HG02973 (cell line): ENCODE measurements around the gene C1QTNF12.

Source experiments
- ATAC-seq: cut with Tn5 transposase; IDR thresholded peaks from one replicate; pipeline ENCODE4 v1.9.1; 2021; ENCODE audit warnings: moderate library complexity; ENCODE audit not compliant: unreplicated experiment

The C1QTNF12 gene

GRCh38 chr1:1229770-1230169 lies 16.8 kb downstream of the C1QTNF12 start:
- ATAC-seq: no peak

GRCh38 chr1:1228596-1229321 lies 17.8 kb downstream of the C1QTNF12 start:
- no peak for ATAC-seq

DNA sequence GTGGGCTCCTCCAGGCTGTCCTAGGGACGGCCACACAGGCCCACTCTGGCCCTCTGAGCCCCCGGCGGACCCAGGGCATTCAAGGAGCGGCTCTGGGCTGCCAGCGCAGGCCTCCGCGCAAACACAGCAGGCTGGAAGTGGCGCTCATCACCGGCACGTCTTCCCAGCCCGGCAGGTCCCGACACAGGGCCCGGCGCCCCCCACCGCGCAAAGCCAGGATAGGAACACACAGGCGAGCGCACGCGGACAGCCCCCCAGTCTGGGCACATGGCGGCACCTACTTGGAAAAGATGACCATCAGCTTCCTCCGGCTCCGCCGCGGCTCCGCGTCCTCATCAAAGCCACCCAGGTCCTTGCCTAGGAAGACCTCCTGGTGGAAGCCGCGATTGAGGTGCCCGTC lies 18.3 kb downstream of the C1QTNF12 start:
- ATAC-seq: no peak

DNA sequence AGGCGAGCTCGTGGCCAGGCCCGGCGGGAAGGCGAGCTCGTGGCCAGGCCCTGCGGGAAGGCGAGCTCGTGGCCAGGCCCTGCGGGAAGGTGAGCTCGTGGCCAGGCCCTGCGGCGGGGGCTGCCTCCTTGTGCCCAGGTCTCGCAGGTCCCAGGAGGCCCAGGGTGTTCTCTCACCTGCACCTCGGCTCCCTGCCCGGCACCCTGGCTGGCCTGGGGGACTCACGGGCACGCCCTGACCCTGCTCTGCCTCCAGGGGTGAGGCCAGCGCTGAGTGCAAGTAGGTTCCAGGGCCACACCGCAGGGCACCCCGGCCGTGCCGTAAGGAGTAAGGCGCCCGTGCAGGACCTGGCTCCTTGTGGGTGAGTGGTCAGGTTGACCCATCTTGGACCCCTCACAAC lies 19.1 kb downstream of the C1QTNF12 start:
- no peak for ATAC-seq

DNA sequence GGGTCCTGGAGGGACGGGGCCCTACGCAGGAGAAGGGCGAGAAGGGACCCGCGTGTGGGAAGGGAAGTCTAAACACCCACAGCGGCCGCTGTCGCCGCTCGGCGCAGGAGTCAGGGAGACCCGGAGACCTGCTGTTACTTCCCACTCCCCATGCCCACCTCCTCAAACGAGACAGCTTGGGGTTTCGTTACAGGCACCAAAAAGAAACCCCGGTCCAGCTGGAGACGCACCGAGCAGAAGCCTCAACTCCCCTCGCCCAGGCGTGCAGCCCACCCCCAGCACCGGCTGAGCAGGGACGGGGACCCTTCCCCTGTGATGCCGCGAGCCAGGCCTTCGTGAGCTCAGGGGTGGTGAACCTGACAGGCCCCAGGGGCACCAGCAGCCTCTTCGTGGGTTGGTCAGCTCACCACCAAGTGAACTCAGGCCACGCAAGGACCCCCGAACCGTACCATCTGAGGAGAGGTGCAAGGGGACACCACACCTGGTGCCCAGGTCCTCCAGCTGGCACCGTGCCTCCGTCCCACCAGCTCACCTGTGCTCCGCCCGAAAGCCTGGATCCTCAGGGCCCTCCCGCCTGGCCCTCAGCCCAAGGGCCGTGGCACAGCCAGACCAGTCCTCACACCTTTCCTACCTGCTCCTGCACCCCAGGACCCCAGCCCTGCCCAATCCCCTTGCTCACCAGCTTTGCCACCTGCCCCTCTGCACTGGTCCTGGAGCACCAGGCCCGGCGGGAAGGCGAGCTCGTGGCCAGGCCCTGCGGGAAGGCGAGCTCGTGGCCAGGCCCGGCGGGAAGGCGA lies 19.8 kb downstream of the C1QTNF12 start:
- no peak for ATAC-seq

DNA sequence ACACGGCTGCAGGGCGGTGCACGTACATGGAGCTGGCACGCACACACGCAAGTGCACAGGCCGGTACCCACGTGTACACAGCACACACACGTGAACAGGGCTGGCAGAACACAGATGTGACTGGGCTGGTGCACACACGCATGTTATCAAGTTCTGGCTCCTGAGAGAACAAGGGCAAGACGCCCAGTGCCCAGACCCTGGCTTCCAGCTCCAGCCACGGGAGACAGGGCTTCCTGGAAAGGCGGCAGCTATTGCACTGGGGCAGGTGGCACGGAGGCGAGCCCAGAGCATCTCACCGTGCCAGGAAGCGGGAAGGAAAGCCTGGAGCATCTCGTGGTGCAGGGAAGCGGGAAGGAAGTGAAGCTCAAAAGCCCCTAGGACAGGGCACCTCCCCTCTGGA lies 20.6 kb downstream of the C1QTNF12 start:
- no peak for ATAC-seq

DNA sequence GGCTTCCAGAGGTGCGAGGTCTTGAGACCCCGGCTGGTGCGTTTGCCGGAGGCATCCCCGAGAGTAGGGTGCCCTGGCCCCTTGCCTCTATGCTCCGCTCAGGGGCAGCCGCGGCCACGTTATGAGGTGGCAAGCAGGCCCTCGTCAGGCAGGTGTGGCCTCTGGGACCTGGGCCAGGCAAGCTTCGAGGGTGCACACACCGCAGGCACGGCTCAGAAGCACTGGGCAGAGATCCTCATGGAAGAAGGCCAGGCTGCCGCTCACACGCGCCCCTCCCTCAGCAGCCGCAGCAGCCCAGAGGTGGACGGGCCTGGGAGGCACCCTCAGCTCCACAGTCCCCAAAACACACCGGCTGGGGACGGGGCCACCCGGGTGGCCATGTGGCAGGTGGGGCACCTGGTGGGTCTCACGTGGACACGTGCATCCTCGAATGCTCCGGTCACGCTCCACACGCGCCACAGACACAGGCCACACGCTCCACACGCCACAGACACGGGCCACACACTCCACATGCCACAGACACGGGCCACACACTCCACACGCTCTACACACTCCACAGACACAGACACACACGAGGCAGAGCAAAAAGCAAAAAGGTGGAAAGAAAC lies 21.2 kb downstream of the C1QTNF12 start:
- ATAC-seq: no peak

DNA sequence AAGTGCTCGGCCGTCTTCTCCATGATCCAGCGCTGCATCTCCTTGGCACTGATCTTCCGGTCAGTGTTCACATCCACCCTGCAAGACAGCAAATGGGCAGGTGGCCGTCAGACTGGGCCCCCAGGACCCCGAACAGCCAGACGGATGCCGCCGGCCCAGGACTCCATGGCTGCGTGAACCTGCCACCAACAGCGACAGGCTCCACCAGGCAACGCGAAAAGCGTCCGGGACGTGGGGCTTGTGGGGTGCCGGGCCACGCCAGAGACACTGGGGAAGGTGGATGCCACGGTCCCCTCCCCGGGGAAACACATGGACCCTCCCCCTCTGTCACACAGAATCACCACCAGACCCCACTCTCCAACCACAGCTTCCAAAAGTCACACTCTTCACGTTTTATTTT lies 22.6 kb downstream of the C1QTNF12 start:
- no peak for ATAC-seq

DNA sequence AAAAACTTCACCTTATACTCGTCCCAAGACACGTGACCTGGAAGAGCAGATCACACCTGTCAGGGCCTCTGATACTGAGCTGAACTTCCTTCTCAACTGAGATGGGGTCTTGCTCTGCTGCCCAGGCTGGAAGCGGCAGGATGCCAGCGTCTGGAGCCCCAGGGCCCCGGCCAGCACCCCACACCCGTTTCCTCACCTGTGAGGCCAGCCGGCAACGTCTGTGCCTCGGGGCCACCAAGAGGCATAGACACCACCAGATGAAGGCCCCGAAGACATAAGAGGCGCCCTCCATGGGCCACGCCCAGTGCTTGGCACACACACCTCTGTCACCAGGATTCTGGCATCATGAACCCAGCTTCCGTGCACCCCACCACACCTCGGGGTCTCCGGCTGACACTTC lies 23.2 kb downstream of the C1QTNF12 start:
- ATAC-seq: no peak

DNA sequence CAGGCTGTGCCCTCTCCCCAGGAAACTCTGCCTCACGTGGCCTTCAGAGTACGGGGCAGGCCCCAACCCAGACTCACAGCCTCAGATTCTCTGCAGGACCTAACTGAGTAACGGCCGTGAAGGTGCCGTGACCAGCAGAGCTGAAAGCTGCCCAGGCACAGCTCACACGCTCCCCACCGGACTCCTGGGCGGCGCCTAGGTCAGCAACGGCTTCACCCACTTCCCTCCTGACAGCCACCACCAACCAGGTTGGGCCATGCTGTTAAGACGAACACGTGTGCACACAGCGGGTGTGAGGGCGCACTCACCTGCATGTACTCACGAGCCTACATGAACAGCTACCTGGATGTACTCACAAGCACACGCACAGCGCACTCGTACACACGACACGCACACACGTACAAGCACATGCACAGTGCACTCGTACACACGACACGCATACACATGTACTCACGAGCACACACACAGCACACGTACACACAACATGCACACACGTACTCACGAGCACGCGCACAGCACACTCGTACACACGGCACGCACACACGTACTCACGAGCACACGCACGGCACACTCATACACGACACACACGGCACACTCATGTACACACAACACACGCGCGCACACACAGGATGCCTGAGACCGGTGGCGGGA lies 23.8 kb downstream of the C1QTNF12 start:
- no peak for ATAC-seq

DNA sequence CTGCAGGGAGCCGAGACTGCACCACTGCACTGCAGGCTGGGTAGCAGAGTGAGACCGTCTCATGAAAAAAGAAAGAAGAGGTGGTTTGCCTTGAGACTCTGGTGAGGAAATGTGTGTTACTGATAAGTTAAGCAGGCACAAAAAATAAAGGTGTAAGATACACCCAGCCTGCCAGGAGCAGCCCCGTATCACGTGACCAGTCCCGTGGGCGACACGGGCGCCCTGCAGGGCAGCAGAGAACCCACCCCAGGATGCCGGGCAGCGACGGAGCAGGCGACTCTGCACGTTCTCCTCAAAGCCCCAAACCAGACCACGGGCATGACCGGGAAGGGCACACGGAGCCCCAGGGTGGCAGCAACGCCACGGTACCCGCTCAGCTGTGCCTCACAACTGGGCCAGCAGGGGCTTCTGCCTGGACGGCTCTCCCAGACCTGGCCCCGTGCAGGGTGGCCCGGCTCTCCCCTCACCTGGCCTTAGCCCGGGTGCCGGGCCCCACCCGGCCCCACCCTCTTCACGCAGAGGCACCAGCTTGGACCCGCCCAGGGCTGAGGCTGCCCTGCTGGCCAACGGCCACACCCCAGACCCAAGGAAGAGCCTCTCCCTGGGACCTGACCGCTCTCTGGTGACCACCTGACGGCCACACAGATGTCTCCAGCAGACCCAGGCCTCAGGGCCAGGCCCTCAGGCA lies 24.5 kb downstream of the C1QTNF12 start:
- no peak for ATAC-seq

DNA sequence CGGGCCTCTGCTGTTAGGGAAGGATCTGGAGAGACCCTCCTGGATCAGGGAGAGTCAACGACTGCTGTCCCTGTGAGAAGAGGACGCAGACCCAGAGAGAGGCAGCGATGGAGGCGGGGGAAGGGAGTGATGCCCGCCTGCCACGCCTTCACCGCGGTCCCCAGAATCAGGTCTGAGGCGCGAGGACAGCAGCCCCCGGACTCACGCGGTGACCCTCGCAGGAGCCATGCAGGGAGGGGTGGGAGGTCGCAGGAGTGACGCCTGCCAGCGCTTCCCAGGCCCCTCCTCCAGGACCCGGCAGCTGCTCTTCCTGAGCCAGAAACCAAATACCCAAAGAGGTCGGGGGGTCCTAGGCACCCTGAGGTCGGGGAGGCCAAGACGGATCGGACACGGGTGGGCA lies 26.3 kb downstream of the C1QTNF12 start:
- no peak for ATAC-seq

DNA sequence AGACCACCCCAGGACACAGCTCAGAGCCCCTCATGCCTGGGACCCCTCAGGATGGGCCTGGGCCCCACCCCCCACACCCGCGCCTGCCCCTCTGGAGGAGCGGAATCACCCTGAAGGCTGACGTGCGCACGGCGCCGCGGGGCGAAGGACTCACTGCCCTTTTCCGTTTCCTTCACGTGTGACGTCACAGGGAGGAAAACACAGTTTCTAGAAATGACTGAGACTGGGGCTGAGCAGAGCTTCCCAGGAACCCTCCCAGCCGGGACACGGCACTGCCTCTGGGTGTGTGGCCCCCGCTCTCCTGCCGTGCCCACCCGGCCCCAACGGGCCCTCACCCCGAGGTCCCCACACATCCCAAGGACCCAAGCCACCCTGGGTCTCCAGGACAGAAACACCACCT lies 27.2 kb downstream of the C1QTNF12 start:
- no peak for ATAC-seq

DNA sequence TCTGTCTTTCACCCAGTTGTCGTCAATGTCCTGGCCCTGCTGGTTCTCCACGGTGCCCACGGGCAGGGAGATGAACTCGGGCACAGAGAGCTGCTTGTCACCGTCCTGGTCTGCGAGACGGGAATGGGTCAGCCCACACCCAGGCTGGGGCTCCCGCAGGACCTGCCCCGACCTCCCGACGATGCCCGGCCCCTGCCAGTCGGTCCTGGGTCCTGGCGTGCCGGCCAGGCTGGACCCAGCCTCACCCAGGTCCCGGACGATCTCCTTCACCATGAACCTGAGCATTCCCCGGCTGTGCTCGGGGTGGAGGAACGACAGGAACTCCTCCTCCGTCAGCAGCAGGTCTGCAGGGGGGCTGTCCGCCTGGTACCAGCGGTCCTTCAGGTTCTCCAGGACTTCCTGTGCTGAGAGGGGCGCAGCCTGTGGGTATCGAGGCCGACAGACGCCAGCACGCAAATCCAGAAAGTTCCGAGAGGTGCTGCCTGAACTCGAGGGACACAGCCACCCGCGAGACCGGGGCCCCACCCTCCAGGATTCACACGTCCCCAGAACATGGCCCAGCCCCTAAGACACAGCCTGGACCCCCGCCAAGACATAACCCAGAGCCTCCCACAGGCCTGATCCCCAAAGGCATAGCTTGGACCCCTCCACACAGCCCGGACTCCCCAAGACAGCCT lies 27.9 kb downstream of the C1QTNF12 start:
- no peak for ATAC-seq

- ATAC-seq: no peak
Observed at GRCh38 chr1:1217621-1218523, 28.6 kb downstream of the C1QTNF12 start.

GRCh38 chr1:1216770-1217620 lies 29.5 kb downstream of the C1QTNF12 start:
- no peak for ATAC-seq

GRCh38 chr1:1215881-1216605 lies 30.5 kb downstream of the C1QTNF12 start:
- no peak for ATAC-seq
